ENCODE data around the gene KCNA10. TPM values are rescaled to one million over a fixed set of nuclear protein-coding genes. Genes with fewer than 3 reads are reported as not detected.

Gene KCNA10
- total RNA-seq, 1 donor from 2014 or later: not detected

- Mint-ChIP-seq H3K4me1 (ENCODE audit: low read depth) (no peaks in the 10 kb centered on the region), H3K27me3 (ENCODE audit: low read depth) (peaks cover 31% of the 10 kb centered on the region), H3K4me3 (ENCODE audit: unreplicated experiment) (no peak overlapping the region), H3K27ac (ENCODE audit: unreplicated experiment) (no peak overlapping the region), H3K36me3 (ENCODE audit: low read depth) (peaks cover 2% of the 10 kb centered on the region), H3K9me3 (ENCODE audit: low read depth) (no peaks in the 10 kb centered on the region)
- no peak for TF ChIP-seq CTCF (IDR thresholded peaks at IDR 0.05)
- DNase-seq (ENCODE audit: low spot score): no peak
Measured at GRCh38 chr1:110480356-110481096, 38.4 kb downstream of the KCNA10 start.

- no peak overlapping the region for H3K27ac Mint-ChIP-seq (ENCODE audit: unreplicated experiment)
- H3K36me3 Mint-ChIP-seq (ENCODE audit: low read depth): peaks cover 2% of the 10 kb centered on the region
- no peaks in the 10 kb centered on the region for H3K9me3 Mint-ChIP-seq (ENCODE audit: low read depth)
- TF ChIP-seq CTCF (IDR thresholded peaks at IDR 0.05): no peak
- H3K4me3 Mint-ChIP-seq (ENCODE audit: unreplicated experiment): no peak overlapping the region
- no peak for DNase-seq (ENCODE audit: low spot score)
- H3K4me1 Mint-ChIP-seq (ENCODE audit: low read depth): no peaks in the 10 kb centered on the region
- H3K27me3 Mint-ChIP-seq (ENCODE audit: low read depth): peaks cover 24% of the 10 kb centered on the region
Measured at GRCh38 chr1:110478886-110479285, 40.1 kb downstream of the KCNA10 start.

GRCh38 chr1:110477967-110478640, 40.9 kb downstream of the KCNA10 start:
- Mint-ChIP-seq H3K9me3 (ENCODE audit: low read depth) (no peaks in the 10 kb centered on the region), H3K4me1 (ENCODE audit: low read depth) (no peaks in the 10 kb centered on the region), H3K27me3 (ENCODE audit: low read depth) (peaks cover 24% of the 10 kb centered on the region), H3K27ac (ENCODE audit: unreplicated experiment) (no peak overlapping the region), H3K4me3 (ENCODE audit: unreplicated experiment) (no peak overlapping the region), H3K36me3 (ENCODE audit: low read depth) (peaks cover 2% of the 10 kb centered on the region)
- no peak for TF ChIP-seq CTCF (IDR thresholded peaks at IDR 0.05)
- DNase-seq (ENCODE audit: low spot score): no peak

- Mint-ChIP-seq H3K9me3 (ENCODE audit: low read depth) (no peaks in the 10 kb centered on the region), H3K27ac (ENCODE audit: unreplicated experiment) (no peak overlapping the region), H3K4me1 (ENCODE audit: low read depth) (no peaks in the 10 kb centered on the region), H3K27me3 (ENCODE audit: low read depth) (peaks cover 24% of the 10 kb centered on the region), H3K4me3 (ENCODE audit: unreplicated experiment) (no peak overlapping the region), H3K36me3 (ENCODE audit: low read depth) (peaks cover 2% of the 10 kb centered on the region)
- TF ChIP-seq CTCF (IDR thresholded peaks at IDR 0.05): peak; percentile 37
- no peak for DNase-seq (ENCODE audit: low spot score)
Measured at GRCh38 chr1:110477445-110477957, 41.5 kb downstream of the KCNA10 start.

- TF ChIP-seq CTCF (IDR thresholded peaks at IDR 0.05): no peak
- H3K27me3 Mint-ChIP-seq (ENCODE audit: low read depth): peaks cover 22% of the 10 kb centered on the region
- no peaks in the 10 kb centered on the region for H3K9me3 Mint-ChIP-seq (ENCODE audit: low read depth)
- no peak for DNase-seq (ENCODE audit: low spot score)
- H3K36me3 Mint-ChIP-seq (ENCODE audit: low read depth): peaks cover 2% of the 10 kb centered on the region
- H3K4me1 Mint-ChIP-seq (ENCODE audit: low read depth): no peaks in the 10 kb centered on the region
- H3K4me3 Mint-ChIP-seq (ENCODE audit: unreplicated experiment): no peak overlapping the region
- no peak overlapping the region for H3K27ac Mint-ChIP-seq (ENCODE audit: unreplicated experiment)
Measured at GRCh38 chr1:110477041-110477440, 41.9 kb downstream of the KCNA10 start.

Measured in chondrocyte (in vitro differentiated cells).